ENCODE measurements around the gene RPH3AL.

RPH3AL gene

GRCh38 chr17:330993-331701 lies 21.5 kb downstream of the RPH3AL start:
- no peak for TF ChIP-seq CTCF (IDR thresholded peaks at IDR 0.05; ENCODE audit: extremely low read depth, missing control alignments)
- DNase-seq (ENCODE audit: low spot score) = no peak

GRCh38 chr17:329784-330420 lies 22.7 kb downstream of the RPH3AL start:
- DNase-seq (ENCODE audit: low spot score) = no peak
- TF ChIP-seq CTCF (IDR thresholded peaks at IDR 0.05; ENCODE audit: extremely low read depth, missing control alignments) = no peak

GRCh38 chr17:327971-328370 lies 24.6 kb downstream of the RPH3AL start:
- DNase-seq (ENCODE audit: low spot score) = no peak
- TF ChIP-seq CTCF (IDR thresholded peaks at IDR 0.05; ENCODE audit: extremely low read depth, missing control alignments) = no peak

GRCh38 chr17:327296-327695 lies 25.3 kb downstream of the RPH3AL start:
- TF ChIP-seq CTCF (IDR thresholded peaks at IDR 0.05; ENCODE audit: extremely low read depth, missing control alignments) = no peak
- no peak for DNase-seq (ENCODE audit: low spot score)

GRCh38 chr17:326010-326621 lies 26.5 kb downstream of the RPH3AL start:
- no peak for TF ChIP-seq CTCF (IDR thresholded peaks at IDR 0.05; ENCODE audit: extremely low read depth, missing control alignments)
- no peak for DNase-seq (ENCODE audit: low spot score)

GRCh38 chr17:325270-326009 lies 27.2 kb downstream of the RPH3AL start:
- no peak for DNase-seq (ENCODE audit: low spot score)
- no peak for TF ChIP-seq CTCF (IDR thresholded peaks at IDR 0.05; ENCODE audit: extremely low read depth, missing control alignments)

All from GM20000 (cell line).